Mucosa of rectum (tissue), 2 donors: Measurements from ENCODE around the gene FLNA.
"Not testable (repeated sequence)": the region's sequence is repeated elsewhere in the genome, so short reads cannot be mapped to it uniquely, and the experiment has no call there.

Experiments used
- H3K27ac ChIP-seq, 2 donors: one replicate each; pipeline ENCODE4 v1.7.0; 2013; ENCODE audit warnings: inconsistent platforms in 2 of 2, low read depth in 2 of 2, low read length in 2 of 2
- H3K27me3 ChIP-seq, 2 donors: one replicate each; pipeline ENCODE4 v1.7.0; 2013; ENCODE audit warnings: low read length in 2 of 2; ENCODE audit not compliant: control insufficient read depth in 2 of 2, insufficient read depth in 2 of 2
- H3K36me3 ChIP-seq, 2 donors: one replicate each; pipeline ENCODE4 v1.7.0; 2013; ENCODE audit warnings: low read length in 2 of 2; ENCODE audit not compliant: control insufficient read depth in 2 of 2, insufficient read depth in 2 of 2
- H3K4me1 ChIP-seq, 2 donors: one replicate each; pipeline ENCODE4 v1.7.0; 2013; ENCODE audit warnings: low read length in 2 of 2, mild to moderate bottlenecking in 1 of 2; ENCODE audit not compliant: control insufficient read depth in 2 of 2, insufficient read depth in 2 of 2
- H3K4me3 ChIP-seq, 2 donors: one replicate each; pipeline ENCODE4 v1.7.0; 2013; ENCODE audit warnings: low read length in 2 of 2
- H3K9ac ChIP-seq, 2 donors: one replicate each; pipeline ENCODE4 v1.7.0; 2013; ENCODE audit warnings: low read length in 2 of 2, low read depth in 1 of 2, mild to moderate bottlenecking in 1 of 2
- H3K9me3 ChIP-seq, 2 donors: one replicate each; pipeline ENCODE4 v1.7.0; 2013; ENCODE audit warnings: low read length in 2 of 2; ENCODE audit not compliant: control insufficient read depth in 2 of 2
- donor health status: healthy.
- donor health status: Normal muscosa, but diverticular disease.

The FLNA gene

GRCh38 chrX:154351183-154352011 lies 23.0 kb downstream of the FLNA start:
- H3K36me3 ChIP-seq, result peaks cover 0 to 18% of the 10 kb centered on the region in 2 donors
- peaks cover 9 to 13% of the 10 kb centered on the region in 2 donors for H3K4me1 ChIP-seq
- peak overlapping the region in 1 of 2 donors; percentile 25 for H3K9ac ChIP-seq
- no peak overlapping the region for H3K4me3 ChIP-seq
- H3K27ac ChIP-seq, result peak overlapping the region; percentile 46 to 52
- no peaks in the 10 kb centered on the region for H3K9me3 ChIP-seq
- no peaks in the 10 kb centered on the region for H3K27me3 ChIP-seq

DNA sequence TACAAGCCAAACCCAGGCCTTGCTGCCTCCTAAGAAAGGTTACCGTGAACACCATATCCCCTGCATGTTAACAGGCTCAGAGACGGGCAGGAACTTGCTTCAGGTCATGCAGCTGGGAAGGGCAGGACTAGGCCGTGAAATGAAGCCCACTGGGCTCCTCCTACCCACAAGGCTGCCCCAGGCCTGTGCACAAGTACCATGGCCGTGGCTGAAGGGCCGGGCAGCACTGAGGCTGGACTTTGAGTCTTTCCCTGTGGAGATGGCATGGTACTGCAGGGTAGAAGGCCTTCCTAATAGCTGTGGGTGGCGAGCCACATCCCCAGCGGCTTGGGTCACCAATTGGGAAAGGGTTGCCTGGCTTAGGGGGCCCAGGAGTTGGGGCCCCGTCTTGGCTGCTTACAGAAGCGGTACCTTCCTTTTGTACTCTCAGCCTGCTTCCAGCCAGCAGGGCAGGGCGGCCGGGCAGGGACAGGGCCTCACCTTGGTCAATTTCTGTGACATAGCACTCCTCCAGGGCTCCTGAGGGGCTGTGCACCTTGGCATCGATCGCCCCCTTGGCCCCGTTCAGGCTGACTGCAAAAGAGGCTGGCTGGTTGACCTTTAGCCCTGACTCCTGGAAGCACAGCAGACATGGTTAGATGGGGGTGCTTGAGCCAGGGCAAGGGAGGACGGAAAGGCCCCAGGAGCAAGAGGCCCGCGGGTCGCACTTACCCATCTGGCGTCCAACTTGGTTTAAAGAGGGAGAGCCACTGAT lies 23.8 kb downstream of the FLNA start:
- H3K27me3 ChIP-seq, result no peaks in the 10 kb centered on the region
- peaks cover 0 to 18% of the 10 kb centered on the region in 2 donors for H3K36me3 ChIP-seq
- peaks cover 9 to 13% of the 10 kb centered on the region in 2 donors for H3K4me1 ChIP-seq
- no peak overlapping the region for H3K9ac ChIP-seq
- H3K4me3 ChIP-seq, result no peak overlapping the region
- no peaks in the 10 kb centered on the region for H3K9me3 ChIP-seq
- H3K27ac ChIP-seq, result peak overlapping the region in 1 of 2 donors; percentile 23

- Histone ChIP-seq H3K4me1 (peaks cover 9 to 13% of the 10 kb centered on the region in 2 donors), H3K36me3 (peaks cover 0 to 18% of the 10 kb centered on the region in 2 donors), H3K4me3 (no peak overlapping the region), H3K9me3 (no peaks in the 10 kb centered on the region), H3K27ac (no peak overlapping the region), H3K9ac (no peak overlapping the region), H3K27me3 (no peaks in the 10 kb centered on the region)
These were observed 24.5 kb downstream of the FLNA start for GRCh38 chrX:154349979-154350378.

GRCh38 chrX:154349359-154349935 lies 25.0 kb downstream of the FLNA start:
- H3K27ac ChIP-seq, result no peak overlapping the region
- no peaks in the 10 kb centered on the region for H3K27me3 ChIP-seq
- peaks cover 9 to 13% of the 10 kb centered on the region in 2 donors for H3K4me1 ChIP-seq
- peaks cover 0 to 18% of the 10 kb centered on the region in 2 donors for H3K36me3 ChIP-seq
- H3K4me3 ChIP-seq, result no peak overlapping the region
- no peak overlapping the region for H3K9ac ChIP-seq
- no peaks in the 10 kb centered on the region for H3K9me3 ChIP-seq

- H3K4me3 ChIP-seq, result no peak overlapping the region
- no peak overlapping the region for H3K27ac ChIP-seq
- H3K36me3 ChIP-seq, result peaks cover 0 to 14% of the 10 kb centered on the region in 2 donors
- no peaks in the 10 kb centered on the region for H3K27me3 ChIP-seq
- H3K4me1 ChIP-seq, result peaks cover 9 to 13% of the 10 kb centered on the region in 2 donors
- no peaks in the 10 kb centered on the region for H3K9me3 ChIP-seq
- no peak overlapping the region for H3K9ac ChIP-seq
These were observed 25.6 kb downstream of the FLNA start for GRCh38 chrX:154348646-154349358.

DNA sequence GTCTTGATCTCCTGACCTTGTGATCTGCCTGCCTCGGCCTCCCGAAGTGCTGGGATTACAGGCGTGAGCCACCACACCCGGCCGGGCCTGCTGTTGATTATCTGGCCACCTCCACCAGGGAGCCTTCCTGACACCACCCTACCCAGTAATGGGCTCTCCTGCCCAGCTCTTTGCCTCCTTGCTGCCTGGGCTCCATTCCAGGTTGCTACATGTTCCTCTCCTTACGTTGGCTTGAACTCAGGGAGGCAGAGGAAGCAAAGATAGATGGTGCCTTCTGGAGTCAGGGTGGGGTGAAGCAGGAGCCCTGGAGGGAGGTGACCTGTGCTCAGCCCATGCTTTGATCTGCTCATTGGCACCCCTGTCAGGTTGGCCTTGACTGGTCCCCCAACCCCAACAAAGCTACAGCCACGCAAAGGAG lies 26.3 kb downstream of the FLNA start:
- Histone ChIP-seq H3K4me1 (peaks cover 9 to 13% of the 10 kb centered on the region in 2 donors), H3K4me3 (no peak overlapping the region), H3K9me3 (no peaks in the 10 kb centered on the region), H3K9ac (no peak overlapping the region), H3K27me3 (no peaks in the 10 kb centered on the region), H3K27ac (no peak overlapping the region), H3K36me3 (peaks cover 0 to 8% of the 10 kb centered on the region in 2 donors)

GRCh38 chrX:154343620-154344019 lies 30.8 kb downstream of the FLNA start:
- H3K4me3 ChIP-seq, H3K27me3 ChIP-seq, H3K4me1 ChIP-seq, H3K36me3 ChIP-seq, H3K27ac ChIP-seq, H3K9ac ChIP-seq, H3K9me3 ChIP-seq: not testable (repeated sequence)

DNA sequence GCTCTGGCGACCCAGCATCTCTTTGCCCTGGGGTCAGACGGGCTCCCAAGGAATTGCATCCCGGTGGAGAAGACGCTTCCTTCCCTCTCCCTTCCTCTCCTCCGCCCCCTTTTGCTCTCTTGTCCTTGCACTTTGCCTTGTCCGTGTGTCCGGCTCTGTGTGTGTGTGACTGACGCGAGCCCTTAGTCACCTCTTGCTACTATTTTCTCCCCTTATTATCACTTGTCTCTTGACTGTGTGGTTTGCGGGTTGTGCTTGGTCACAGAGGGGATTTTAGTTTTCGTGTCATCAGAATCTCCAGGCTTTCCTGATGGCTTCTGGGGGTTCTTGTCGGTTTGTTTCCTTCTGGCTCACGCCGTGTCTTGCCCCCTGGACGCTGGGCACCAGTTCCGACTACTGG lies 31.4 kb downstream of the FLNA start:
- H3K27ac ChIP-seq, H3K27me3 ChIP-seq, H3K4me1 ChIP-seq, H3K36me3 ChIP-seq, H3K4me3 ChIP-seq, H3K9ac ChIP-seq, H3K9me3 ChIP-seq: not testable (repeated sequence)

GRCh38 chrX:154341399-154342298 lies 32.8 kb downstream of the FLNA start:
- H3K36me3 ChIP-seq, H3K4me3 ChIP-seq, H3K27ac ChIP-seq, H3K9ac ChIP-seq, H3K4me1 ChIP-seq, H3K9me3 ChIP-seq, H3K27me3 ChIP-seq: not testable (repeated sequence)
